Tibial nerve (tissue), 4 donors: Measurements from ENCODE around the gene PRKAR1A. TPM values are rescaled to one million over a fixed set of nuclear protein-coding genes. Genes with fewer than 3 reads are reported as not detected.

ENCODE experiments used
- DNase-seq, 2 donors: peaks; one replicate each; pipeline ENCODE4 v3.0.0-alpha.2; 2019; ENCODE audit warnings: low spot score in 2 of 2
- H3K27ac ChIP-seq, 4 donors: fragments of 200-600 bp; sonication (generic) in 3 of 4; one replicate each; pipeline ENCODE4 v1.5.1; 2017 to 2019; ENCODE audit warnings: mild to moderate bottlenecking in 1 of 4
- H3K27me3 ChIP-seq, 2 donors: fragments of 200-600 bp; sonication (generic) in 1 of 2; one replicate each; pipeline versions ENCODE4 v1.5.1 to v1.6.0; 2017 to 2019
- H3K36me3 ChIP-seq, 3 donors: fragments of 200-600 bp; sonication (generic); one replicate each; pipeline ENCODE4 v1.5.1; 2018 to 2019
- H3K4me1 ChIP-seq, 4 donors: fragments of 200-600 bp; sonication (generic) in 3 of 4; one replicate each; pipeline ENCODE4 v1.5.1; 2017 to 2019
- H3K4me3 ChIP-seq, 4 donors: fragments of 200-600 bp; sonication (generic) in 3 of 4; one replicate each; pipeline ENCODE4 v1.5.1; 2017 to 2019; ENCODE audit warnings: mild to moderate bottlenecking in 1 of 4, moderate library complexity in 1 of 4
- H3K9me3 ChIP-seq, 4 donors: fragments of 200-600 bp; sonication (generic) in 3 of 4; one replicate each; pipeline ENCODE4 v1.5.1; 2017 to 2019
- EP300 ChIP-seq, 2 donors: sonication (generic); formaldehyde crosslinking; IDR thresholded peaks; one replicate each; pipeline ENCODE4 v1.6.1; 2017; ENCODE audit warnings: antibody characterized with exemption in 2 of 2, mild to moderate bottlenecking in 1 of 2
- POLR2A ChIP-seq, 2 donors: fragments of 450-650 bp; IDR thresholded peaks; one replicate each; pipeline ENCODE4 v1.6.1; 2017; ENCODE audit warnings: antibody characterized with exemption in 2 of 2, mild to moderate bottlenecking in 2 of 2, moderate library complexity in 2 of 2
- WGBS, 2 donors: methylation state at CpG; one replicate each; pipeline ENCODE4 v1.1.5; 2018; 5-methylcytosine and 5-hydroxymethylcytosine counted together
- total RNA-seq, 4 donors: library from RNA; depleted of rRNA; stranded (reverse); fragments of >200 nt; gene quantifications; one replicate each; pipeline ENCODE4 v1.1.0, GENCODE V29; 2016
- TF ChIP-seq, protein P1 (sequence below), 5 experiments: fragments of 200-600 bp in 3 of 5; fragments of 450-650 bp in 2 of 5; sonication (generic) in 3 of 5; IDR thresholded peaks; one replicate each; pipeline ENCODE4 v1.5.1; 2016 to 2019; ENCODE audit warnings: antibody characterized with exemption in 5 of 5, mild to moderate bottlenecking in 3 of 5, moderate library complexity in 2 of 5

PRKAR1A gene
- total RNA-seq, 4 donors from 2014 or later: 327 to 494 (median 406) TPM

GRCh38 chr17:68567035-68567434 lies 54.8 kb downstream of the PRKAR1A start:
- TF ChIP-seq EP300 (IDR thresholded peaks at IDR 0.05): no peak
- TF ChIP-seq, protein P1, sequence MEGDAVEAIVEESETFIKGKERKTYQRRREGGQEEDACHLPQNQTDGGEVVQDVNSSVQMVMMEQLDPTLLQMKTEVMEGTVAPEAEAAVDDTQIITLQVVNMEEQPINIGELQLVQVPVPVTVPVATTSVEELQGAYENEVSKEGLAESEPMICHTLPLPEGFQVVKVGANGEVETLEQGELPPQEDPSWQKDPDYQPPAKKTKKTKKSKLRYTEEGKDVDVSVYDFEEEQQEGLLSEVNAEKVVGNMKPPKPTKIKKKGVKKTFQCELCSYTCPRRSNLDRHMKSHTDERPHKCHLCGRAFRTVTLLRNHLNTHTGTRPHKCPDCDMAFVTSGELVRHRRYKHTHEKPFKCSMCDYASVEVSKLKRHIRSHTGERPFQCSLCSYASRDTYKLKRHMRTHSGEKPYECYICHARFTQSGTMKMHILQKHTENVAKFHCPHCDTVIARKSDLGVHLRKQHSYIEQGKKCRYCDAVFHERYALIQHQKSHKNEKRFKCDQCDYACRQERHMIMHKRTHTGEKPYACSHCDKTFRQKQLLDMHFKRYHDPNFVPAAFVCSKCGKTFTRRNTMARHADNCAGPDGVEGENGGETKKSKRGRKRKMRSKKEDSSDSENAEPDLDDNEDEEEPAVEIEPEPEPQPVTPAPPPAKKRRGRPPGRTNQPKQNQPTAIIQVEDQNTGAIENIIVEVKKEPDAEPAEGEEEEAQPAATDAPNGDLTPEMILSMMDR (IDR thresholded peaks at IDR 0.05): no peak
- no peak for TF ChIP-seq POLR2A (IDR thresholded peaks at IDR 0.05)
- WGBS, 2 donors: 40 to 58% methylated on average over 3 of the region's 3 CpGs
- peak overlapping the region in 1 of 4 donors; percentile 61 for H3K27ac ChIP-seq
- no peak overlapping the region for H3K4me3 ChIP-seq
- no peaks in the 10 kb centered on the region for H3K36me3 ChIP-seq
- no peaks in the 10 kb centered on the region for H3K27me3 ChIP-seq
- no peak for DNase-seq
- peaks cover 0 to 20% (median 6%) of the 10 kb centered on the region in 4 donors for H3K4me1 ChIP-seq
- H3K9me3 ChIP-seq: no peaks in the 10 kb centered on the region

- DNase-seq: no peak
- peak overlapping the region in 1 of 4 donors; percentile 61 for H3K27ac ChIP-seq
- H3K4me3 ChIP-seq: no peak overlapping the region
- H3K9me3 ChIP-seq: no peaks in the 10 kb centered on the region
- H3K4me1 ChIP-seq: peaks cover 0 to 20% (median 6%) of the 10 kb centered on the region in 4 donors
- 92% methylated on average over 8 of the region's 8 CpGs for WGBS, 2 donors
- H3K27me3 ChIP-seq: no peaks in the 10 kb centered on the region
- TF ChIP-seq, protein P1 (IDR thresholded peaks at IDR 0.05): no peak
- TF ChIP-seq POLR2A (IDR thresholded peaks at IDR 0.05) (no peak), EP300 (IDR thresholded peaks at IDR 0.05) (no peak)
- no peaks in the 10 kb centered on the region for H3K36me3 ChIP-seq
Observed at GRCh38 chr17:68567581-68567980, 55.4 kb downstream of the PRKAR1A start.

DNA sequence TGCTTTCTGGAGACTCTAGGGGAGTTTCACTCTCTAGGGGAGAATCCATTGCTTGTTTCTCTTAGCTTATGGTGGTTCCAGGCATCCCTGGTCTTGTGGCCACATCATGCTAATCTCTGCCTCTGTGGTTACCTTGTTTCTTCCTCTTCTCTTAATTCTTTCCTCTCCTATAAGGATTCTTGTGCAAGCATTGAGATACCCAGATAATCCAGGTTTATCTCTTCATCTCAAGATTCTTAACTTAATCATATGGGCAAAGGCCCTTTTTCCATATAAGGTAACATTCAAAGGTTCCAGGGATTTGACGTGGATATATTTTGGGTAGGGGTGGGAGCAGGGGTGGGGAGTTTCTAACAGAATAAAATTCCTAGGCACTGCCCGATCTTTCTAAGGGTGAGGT lies 56.4 kb downstream of the PRKAR1A start:
- no peak for DNase-seq
- Histone ChIP-seq H3K36me3 (no peaks in the 10 kb centered on the region), H3K4me3 (no peak overlapping the region), H3K27me3 (no peaks in the 10 kb centered on the region), H3K27ac (no peak overlapping the region), H3K9me3 (no peaks in the 10 kb centered on the region), H3K4me1 (peaks cover 0 to 20% (median 6%) of the 10 kb centered on the region in 4 donors)
- TF ChIP-seq EP300 (IDR thresholded peaks at IDR 0.05) (no peak), POLR2A (IDR thresholded peaks at IDR 0.05) (no peak)
- TF ChIP-seq, protein P1 (IDR thresholded peaks at IDR 0.05): no peak
- WGBS, 2 donors: 79 to 84% methylated on average over 2 of the region's 2 CpGs

DNA sequence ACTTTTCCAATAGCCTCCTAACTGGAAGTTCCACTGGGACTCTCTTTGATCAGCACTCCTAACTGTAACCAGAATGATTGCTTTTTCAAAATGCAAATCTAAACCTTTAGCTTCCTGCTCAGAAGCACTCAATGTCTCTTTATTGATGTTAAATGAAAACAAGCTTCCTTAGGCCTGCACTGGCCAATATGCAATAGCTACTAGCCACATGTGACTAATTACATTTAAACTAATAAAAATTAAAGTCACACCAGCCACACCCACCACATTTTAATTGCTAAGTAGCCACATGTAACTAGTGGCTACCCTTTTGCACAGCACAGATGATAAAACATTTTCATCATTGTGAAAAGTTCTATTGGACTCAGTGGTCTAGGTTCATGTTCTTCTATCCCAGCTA lies 57.1 kb downstream of the PRKAR1A start:
- Histone ChIP-seq H3K9me3 (no peaks in the 10 kb centered on the region), H3K36me3 (no peaks in the 10 kb centered on the region), H3K4me3 (no peak overlapping the region), H3K4me1 (peaks cover 0 to 20% (median 6%) of the 10 kb centered on the region in 4 donors), H3K27ac (no peak overlapping the region), H3K27me3 (no peaks in the 10 kb centered on the region)
- no peak for TF ChIP-seq POLR2A (IDR thresholded peaks at IDR 0.05)
- TF ChIP-seq, protein P1 (IDR thresholded peaks at IDR 0.05): no peak
- TF ChIP-seq EP300 (IDR thresholded peaks at IDR 0.05): no peak
- DNase-seq: no peak

GRCh38 chr17:68570526-68570925 lies 58.3 kb downstream of the PRKAR1A start:
- Histone ChIP-seq H3K36me3 (no peaks in the 10 kb centered on the region), H3K4me3 (no peak overlapping the region), H3K27ac (no peak overlapping the region), H3K27me3 (no peaks in the 10 kb centered on the region), H3K4me1 (peaks cover 0 to 18% (median 6%) of the 10 kb centered on the region in 4 donors), H3K9me3 (no peaks in the 10 kb centered on the region)
- TF ChIP-seq EP300 (IDR thresholded peaks at IDR 0.05): no peak
- TF ChIP-seq, protein P1 (IDR thresholded peaks at IDR 0.05): no peak
- no peak for TF ChIP-seq POLR2A (IDR thresholded peaks at IDR 0.05)
- no peak for DNase-seq
- 54 to 65% methylated on average over 1 of the region's 1 CpG for WGBS, 2 donors
